ENCODE data around the gene NTM.

- TF ChIP-seq POLR2AphosphoS5 (IDR thresholded peaks at IDR 0.05; ENCODE audit: borderline replicate concordance, low read depth, low read length) (no peak), EZH2 (IDR thresholded peaks at IDR 0.05) (no peak)
These were observed 583.7 kb downstream of the NTM start for GRCh38 chr11:131954146-131954545.
